GM11168 (cell line): Measurements from ENCODE around the gene PHLPP1.

Source experiments
- in situ Hi-C: fragments of 300-500 bp; cut with MboI; formaldehyde crosslinking; loops from one replicate; pipeline ENCODE4 v1.12.0; 2022; ENCODE audit warnings: low sequenced_read_pairs; ENCODE audit not compliant: unreplicated experiment

Gene PHLPP1

GRCh38 chr18:62918361-62918760, 203.0 kb downstream of the PHLPP1 start:
- in situ Hi-C loops: no loop called here

GRCh38 chr18:62919109-62919838, 203.9 kb downstream of the PHLPP1 start:
- in situ Hi-C loops: no loop called here

- in situ Hi-C loops: no loop called here
Measured at GRCh38 chr18:62925031-62925688, 209.8 kb downstream of the PHLPP1 start.

GRCh38 chr18:62928326-62928725, 213.0 kb downstream of the PHLPP1 start:
- in situ Hi-C loops: no loop called here

GRCh38 chr18:62933261-62933887, 218.0 kb downstream of the PHLPP1 start:
- in situ Hi-C loops: no loop called here

- in situ Hi-C loops: no loop called here
Measured at GRCh38 chr18:62935994-62936393, 220.7 kb downstream of the PHLPP1 start.

- in situ Hi-C loops: no loop called here
Measured at GRCh38 chr18:62937065-62937464, 221.7 kb downstream of the PHLPP1 start.

GRCh38 chr18:62938006-62938405, 222.7 kb downstream of the PHLPP1 start:
- in situ Hi-C loops: no loop called here

- in situ Hi-C loops: no loop called here
Measured at GRCh38 chr18:62938487-62938886, 223.1 kb downstream of the PHLPP1 start.

GRCh38 chr18:62939433-62939832, 224.1 kb downstream of the PHLPP1 start:
- in situ Hi-C loops: no loop called here

- in situ Hi-C loops: loop anchor here (10.0 kb wide), 1 partner anchor 205 kb away; no protein-coding TSS in a partner anchor
Measured at GRCh38 chr18:62939926-62940325, 224.6 kb downstream of the PHLPP1 start.

GRCh38 chr18:62942578-62942977, 227.2 kb downstream of the PHLPP1 start:
- in situ Hi-C loops: loop anchor here (10.0 kb wide), 1 partner anchor 208 kb away; no protein-coding TSS in a partner anchor

GRCh38 chr18:62944454-62944853, 229.1 kb downstream of the PHLPP1 start:
- in situ Hi-C loops: loop anchor here (10.0 kb wide), 1 partner anchor 210 kb away; no protein-coding TSS in a partner anchor

- in situ Hi-C loops: loop anchor here (10.0 kb wide), 1 partner anchor 214 kb away; no protein-coding TSS in a partner anchor
Measured at GRCh38 chr18:62948788-62949187, 233.4 kb downstream of the PHLPP1 start.

GRCh38 chr18:62950246-62950645, 234.9 kb downstream of the PHLPP1 start:
- in situ Hi-C loops: loop anchor here (10.0 kb wide), 1 partner anchor 245 kb away; no protein-coding TSS in a partner anchor

- in situ Hi-C loops: loop anchor here (10.0 kb wide), 1 partner anchor 248 kb away; no protein-coding TSS in a partner anchor
Measured at GRCh38 chr18:62952807-62953206, 237.5 kb downstream of the PHLPP1 start.

- in situ Hi-C loops: loop anchor here (10.0 kb wide), 1 partner anchor 249 kb away; no protein-coding TSS in a partner anchor
Measured at GRCh38 chr18:62953663-62954062, 238.3 kb downstream of the PHLPP1 start.

- in situ Hi-C loops: loop anchor here (10.0 kb wide), 1 partner anchor 250 kb away; no protein-coding TSS in a partner anchor
Measured at GRCh38 chr18:62954366-62954765, 239.0 kb downstream of the PHLPP1 start.

GRCh38 chr18:62957885-62958472, 242.6 kb downstream of the PHLPP1 start:
- in situ Hi-C loops: loop anchor here (10.0 kb wide), 1 partner anchor 253 kb away; no protein-coding TSS in a partner anchor

GRCh38 chr18:62959481-62959880, 244.1 kb downstream of the PHLPP1 start:
- in situ Hi-C loops: loop anchor here (10.0 kb wide), 1 partner anchor 255 kb away; no protein-coding TSS in a partner anchor
